ENCODE measurements around the gene FADS1.

DNA sequence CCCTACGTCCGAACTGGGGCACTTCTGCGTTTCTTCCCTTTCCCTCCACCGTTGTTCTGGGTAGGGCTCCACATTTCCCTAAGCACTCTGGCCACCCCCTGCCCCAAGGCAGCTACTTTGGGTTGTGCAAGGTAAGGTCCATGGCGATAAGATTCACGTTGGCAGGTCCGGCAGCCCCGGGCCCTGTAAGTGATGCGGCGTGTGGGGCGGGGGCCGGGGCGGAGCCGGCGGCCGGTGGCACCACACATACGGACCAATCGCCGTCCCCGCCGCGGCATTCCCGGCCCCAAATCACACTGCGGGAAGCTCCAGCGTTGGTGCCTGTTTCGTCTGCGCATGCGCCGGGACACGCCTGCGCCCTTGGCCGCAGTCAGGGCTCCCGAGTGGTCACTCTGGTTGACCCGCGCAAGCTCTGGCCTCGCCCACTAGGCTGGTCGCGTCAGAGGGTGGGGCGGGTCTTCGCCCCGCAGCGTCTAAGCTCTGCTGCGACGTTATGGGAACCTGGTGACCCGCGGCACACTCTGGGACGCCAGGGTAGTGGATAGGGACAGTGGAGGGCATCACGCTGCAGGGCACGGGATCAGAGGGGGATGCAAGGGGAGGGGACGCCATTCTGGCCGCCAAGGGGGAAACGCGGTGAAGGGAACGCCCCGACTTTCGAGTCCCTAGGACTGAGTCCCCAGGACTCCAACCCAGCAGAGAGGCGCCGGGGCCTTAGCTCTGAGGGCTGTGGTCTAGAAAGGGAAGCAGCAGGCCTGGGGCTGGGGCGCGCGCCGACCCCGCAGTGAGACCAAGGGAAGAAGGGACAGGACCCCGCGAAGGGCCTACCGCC lies 1.6 kb downstream of the FADS1 start:
- no peak for TF ChIP-seq CTCF (IDR thresholded peaks at IDR 0.05)
- peak; percentile 97 to 99 for TF ChIP-seq POLR2A (IDR thresholded peaks at IDR 0.05)
